Keratinocyte (primary cell): ENCODE measurements around the gene CERKL.

ENCODE experiments used
- EZH2 ChIP-seq: IDR thresholded peaks from one replicate; pipeline ENCODE4 v1.6.1; 2012; ENCODE audit warnings: inconsistent platforms, mild to moderate bottlenecking, low read length, moderate library complexity
- TF ChIP-seq, protein P1 (sequence below), 3 experiments: IDR thresholded peaks in 1 of 3; conservative IDR thresholded peaks in 1 of 3; optimal IDR thresholded peaks in 1 of 3; 2 replicates in 2 of 3; 3 replicates in 1 of 3; pipeline versions ENCODE3 to v1.5.1; 2011; ENCODE audit warnings: low read length in 3 of 3, mild to moderate bottlenecking in 3 of 3, moderate library complexity in 2 of 3, control low read depth in 1 of 3, inconsistent platforms in 1 of 3; ENCODE audit not compliant: insufficient read depth in 2 of 3; ENCODE audit errors: extremely low read depth in 1 of 3

DNA sequence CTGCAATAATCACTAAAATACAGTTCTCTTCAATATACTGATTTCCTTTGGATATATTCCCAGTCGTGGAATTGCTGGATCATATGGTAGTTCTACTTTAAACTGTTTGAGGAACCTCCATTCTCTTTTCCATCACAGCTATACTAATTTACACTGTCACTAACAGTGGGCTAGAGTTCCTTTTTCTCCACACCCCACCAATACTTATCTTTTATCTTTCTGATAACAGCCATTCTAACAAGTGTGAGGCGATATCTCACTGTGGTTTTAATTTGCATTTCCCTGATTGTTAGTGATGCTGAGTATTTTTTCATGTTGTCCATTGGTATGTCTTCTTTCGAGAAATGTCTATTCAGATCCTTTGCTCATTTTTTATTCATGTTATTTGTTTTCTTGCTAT lies 68.4 kb downstream of the CERKL start:
- TF ChIP-seq, protein P1, sequence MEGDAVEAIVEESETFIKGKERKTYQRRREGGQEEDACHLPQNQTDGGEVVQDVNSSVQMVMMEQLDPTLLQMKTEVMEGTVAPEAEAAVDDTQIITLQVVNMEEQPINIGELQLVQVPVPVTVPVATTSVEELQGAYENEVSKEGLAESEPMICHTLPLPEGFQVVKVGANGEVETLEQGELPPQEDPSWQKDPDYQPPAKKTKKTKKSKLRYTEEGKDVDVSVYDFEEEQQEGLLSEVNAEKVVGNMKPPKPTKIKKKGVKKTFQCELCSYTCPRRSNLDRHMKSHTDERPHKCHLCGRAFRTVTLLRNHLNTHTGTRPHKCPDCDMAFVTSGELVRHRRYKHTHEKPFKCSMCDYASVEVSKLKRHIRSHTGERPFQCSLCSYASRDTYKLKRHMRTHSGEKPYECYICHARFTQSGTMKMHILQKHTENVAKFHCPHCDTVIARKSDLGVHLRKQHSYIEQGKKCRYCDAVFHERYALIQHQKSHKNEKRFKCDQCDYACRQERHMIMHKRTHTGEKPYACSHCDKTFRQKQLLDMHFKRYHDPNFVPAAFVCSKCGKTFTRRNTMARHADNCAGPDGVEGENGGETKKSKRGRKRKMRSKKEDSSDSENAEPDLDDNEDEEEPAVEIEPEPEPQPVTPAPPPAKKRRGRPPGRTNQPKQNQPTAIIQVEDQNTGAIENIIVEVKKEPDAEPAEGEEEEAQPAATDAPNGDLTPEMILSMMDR (optimal IDR thresholded peaks at IDR 0.05 in 1 of 3, IDR thresholded peaks at IDR 0.05 in 1 of 3, conservative IDR thresholded peaks at IDR 0.05 in 1 of 3; ENCODE audit: extremely low read depth in 1 of 3, insufficient read depth in 2 of 3, low read length in 3 of 3): no peak
- no peak for TF ChIP-seq EZH2
